Stimulated activated naive CD4-positive, alpha-beta T cell treated with Interleukin-2 at 50 U/mL for 16 hours (primary cell): ENCODE results near the gene CYREN.

Source experiments
- DNase-seq: peaks from one replicate; lab custom pipeline; 2025; lab: John Stamatoyannopoulos, UW

The CYREN gene

DNA sequence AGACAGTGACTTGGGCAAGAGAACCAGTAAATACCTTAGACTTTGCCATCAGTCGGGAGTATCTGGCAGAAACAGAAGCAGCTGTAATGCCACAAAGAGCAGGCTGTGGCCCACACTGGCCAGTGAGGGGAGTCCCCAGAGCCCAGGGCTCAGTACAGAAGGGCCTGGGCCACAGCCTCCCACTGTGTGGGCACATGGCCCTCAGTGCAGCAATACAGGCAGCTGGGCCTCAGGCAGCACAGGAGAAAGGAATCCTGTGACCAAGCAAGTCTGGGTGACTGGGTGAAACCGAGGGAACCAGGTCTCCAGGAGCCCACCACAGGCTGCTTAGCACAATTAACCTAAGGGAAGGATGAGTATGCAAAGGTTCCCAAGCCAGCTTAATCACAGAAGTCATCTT lies 26.8 kb upstream of the CYREN start:
- no peak for DNase-seq

DNA sequence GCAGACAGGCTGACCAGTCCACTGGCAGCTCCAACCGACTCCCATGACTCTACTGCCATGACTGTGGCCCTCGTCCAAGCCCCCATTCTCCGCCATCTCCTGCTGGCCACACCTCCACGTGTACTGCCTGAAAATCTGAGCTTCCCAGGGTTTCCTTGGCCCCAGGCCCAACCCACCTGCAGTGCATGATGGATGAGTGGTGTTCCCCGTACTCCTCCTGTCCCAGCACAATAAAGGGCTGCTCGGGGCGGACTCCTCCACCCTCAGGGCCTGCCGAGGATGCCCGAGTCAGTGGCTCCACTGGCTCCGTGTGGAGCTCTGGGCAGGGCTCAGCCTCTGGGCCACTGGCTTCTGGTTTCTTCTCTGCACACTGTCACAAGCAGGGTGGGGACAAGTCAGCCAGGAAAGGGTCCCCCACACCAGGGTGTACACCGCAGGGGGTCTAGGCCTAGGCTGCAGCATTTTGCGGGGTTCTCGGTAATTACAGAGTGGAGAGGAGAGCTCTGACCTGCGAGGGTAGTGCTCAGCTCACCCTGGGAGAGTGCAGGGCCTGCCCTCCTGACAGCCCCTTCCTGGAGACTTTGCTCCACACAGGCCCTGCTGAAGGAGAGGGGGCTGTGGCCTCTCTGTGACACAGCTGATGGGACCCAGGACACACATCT lies 25.6 kb upstream of the CYREN start:
- DNase-seq = no peak

DNA sequence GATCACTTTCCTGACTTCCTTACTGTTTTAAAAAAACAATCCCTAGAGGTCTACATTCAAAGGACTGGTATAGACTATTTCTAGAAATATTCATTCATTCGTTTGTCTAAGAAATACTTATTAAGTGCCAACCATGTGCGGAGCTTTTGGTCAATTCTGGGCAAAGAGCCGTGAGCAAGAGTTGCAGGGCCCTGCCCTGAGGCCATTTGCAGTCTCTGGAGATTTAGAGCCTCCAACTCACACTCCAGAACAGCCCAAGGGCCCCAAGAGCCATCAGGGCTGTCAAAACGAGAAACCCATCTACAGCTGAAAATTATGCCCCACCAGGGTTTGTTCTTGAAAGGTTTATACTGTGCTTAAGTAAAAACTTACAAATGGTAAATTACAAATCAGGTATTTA lies 24.6 kb upstream of the CYREN start:
- DNase-seq = no peak

DNA sequence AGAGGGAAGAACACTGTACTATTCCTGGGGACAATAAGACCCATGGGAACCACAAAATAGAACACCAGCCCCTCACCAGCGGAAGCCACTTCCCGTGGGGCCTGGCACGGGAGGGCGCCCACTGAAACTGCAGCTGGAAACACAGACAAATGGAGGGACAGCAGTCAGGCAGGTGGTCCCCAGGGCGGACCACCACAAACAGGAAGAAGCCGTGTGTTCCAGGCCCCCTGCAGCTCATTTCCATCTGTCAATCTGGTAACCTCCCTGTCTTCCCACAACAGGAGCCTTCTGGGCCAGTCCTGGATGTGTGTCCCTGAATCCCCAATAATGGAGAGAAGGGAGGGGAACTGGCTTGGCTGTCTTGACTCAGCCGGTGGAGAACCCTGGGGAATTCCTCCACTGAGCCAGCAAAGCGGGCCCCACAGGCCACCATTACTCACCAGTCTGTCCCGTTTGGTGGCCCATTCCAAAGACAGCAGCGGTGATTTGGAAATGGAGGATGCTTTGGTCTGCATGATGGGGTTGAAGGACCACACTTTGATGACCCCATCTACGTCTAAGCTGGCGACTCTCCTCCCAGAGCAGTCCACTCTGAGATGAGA lies 24.1 kb upstream of the CYREN start:
- DNase-seq = no peak

DNA sequence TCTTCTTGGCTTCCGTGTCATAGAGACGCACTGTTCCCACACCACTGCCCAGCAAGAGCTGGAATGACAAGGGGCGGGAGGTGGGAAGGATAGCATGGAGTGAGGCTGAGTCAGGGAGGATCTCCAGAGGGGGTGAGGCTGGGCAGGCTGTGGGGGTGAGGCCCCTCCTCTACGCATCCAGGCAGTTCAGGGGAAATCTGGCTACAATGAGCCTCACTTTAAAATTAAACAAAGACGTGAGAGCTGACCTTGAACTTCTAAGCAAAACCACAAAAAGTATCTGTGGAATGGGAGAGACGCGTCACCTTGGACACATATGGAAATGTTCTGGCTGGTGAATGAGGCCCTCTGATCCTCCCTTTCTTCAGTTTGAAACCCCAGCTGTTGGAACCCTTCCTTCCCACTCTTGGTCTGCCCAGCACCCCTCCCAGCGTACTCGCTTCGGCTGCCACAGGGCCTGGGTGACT lies 23.1 kb upstream of the CYREN start:
- DNase-seq = no peak

DNA sequence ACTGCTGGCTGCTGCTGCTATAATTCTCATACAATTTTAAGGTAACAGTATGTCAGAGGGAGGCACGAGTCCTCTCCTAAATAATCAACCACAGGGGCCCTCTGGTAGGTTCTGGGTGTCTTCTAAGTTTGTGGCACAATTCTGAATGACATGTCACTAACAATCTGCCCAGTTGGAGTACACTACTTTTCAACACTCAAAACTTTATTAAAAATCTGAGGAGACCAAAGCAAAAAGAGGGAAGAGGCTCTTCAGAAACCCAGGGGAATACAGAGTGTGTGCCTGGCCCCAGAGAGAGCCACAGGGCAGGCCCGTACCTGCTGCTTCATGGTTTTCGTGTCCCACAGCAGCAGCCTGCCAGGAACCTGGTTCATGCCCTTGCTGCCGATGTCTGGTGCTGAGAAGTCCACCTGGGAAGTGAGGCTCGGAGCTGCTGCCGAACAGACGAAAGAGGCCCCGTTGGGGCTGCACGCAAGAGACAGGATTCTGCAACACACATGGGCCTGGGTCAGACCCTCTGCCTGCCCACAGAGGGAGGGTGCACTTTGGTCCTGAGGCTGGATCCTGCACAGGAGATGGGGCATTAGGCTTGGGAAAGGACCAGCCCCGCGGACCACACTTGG lies 22.5 kb upstream of the CYREN start:
- no peak for DNase-seq

DNA sequence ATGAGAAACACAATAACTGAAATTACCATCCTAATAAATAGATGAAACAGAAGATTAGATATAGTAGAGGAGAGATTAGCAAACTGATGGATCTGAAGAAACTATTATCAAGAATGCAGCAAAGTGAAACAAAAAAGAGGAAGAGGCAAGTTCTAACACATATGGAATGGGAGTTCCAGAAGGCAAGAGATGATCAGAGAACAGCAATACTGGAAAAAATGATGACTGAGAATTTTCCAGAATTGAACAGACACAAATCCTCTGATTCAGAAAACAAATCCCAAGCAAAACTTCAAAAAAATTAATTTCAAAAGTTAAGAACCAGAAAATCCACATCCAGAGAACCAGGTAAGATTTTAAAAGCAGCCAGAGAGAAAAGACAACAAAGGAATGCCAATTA lies 20.2 kb upstream of the CYREN start:
- no peak for DNase-seq

DNA sequence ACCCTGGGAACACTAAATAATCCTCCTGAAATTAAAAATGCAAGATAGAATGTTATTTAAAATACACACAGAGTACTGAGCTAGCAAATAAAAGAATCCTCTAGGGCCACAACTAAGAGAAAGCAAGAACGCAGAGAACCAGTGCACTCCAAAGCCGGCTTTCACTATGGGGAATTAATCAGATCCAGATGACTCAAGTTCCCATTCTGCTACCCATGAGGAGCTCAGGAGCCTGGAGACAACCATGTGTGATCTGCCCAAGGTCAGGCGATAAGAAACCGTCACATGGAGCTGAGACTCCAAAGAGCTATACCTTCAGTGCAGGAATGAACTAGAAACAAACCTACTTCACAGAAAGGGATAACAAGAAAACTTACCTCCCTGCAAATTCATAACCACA lies 19.5 kb upstream of the CYREN start:
- no peak for DNase-seq

DNA sequence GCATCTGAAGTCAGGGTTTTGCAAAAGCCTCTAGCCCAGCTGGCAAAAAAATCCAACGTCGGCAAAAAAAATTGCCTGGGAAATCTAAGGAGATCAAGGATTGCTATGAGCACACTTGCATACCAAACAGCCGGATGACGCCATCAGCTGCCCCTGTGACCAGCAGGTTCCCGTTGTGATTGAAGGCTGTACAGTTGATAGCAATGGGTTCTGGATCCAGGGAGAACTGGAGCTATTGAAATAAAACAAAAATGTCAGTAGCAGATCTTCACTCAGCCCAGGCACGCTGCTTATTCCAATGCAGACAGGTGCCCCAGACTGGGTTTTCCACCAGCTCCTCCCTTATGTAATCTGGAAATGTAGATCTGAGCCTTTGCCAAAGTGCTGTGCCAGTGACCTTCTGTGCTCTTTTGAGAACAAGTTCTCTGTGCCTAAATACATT lies 18.7 kb upstream of the CYREN start:
- DNase-seq = no peak

DNA sequence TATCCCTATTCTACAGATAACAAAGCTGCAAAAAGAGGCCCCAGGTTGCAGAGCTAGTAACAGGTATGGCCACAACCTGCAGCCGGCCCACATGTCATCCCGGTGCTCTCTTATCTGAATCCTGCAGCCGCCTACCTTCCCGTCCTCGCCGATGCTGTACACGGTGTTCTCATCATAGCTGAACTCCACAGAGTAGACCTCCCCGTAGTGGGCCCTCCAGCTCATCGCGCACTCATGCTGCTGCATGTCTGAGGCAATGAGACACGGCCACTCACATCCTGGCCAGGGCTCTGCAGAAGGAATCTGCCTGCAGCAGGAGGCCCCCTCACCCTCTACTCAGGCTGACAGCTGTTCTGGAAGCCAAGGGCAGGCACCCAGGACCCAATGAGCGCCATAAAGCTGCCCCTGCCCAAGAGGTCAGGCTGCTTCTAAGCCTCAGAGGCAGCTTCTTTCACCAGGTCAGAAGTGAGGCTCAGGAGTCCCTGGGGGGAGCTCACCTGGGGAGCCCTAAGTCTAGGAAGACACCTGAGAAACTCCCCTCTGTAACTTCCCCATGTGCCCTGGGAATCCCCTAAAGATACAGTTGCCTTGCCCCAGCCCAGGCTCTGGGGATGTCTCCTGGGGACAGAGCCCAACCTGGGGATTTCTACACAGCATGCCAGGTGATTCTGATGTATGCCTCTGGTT lies 17.9 kb upstream of the CYREN start:
- DNase-seq = no peak

DNA sequence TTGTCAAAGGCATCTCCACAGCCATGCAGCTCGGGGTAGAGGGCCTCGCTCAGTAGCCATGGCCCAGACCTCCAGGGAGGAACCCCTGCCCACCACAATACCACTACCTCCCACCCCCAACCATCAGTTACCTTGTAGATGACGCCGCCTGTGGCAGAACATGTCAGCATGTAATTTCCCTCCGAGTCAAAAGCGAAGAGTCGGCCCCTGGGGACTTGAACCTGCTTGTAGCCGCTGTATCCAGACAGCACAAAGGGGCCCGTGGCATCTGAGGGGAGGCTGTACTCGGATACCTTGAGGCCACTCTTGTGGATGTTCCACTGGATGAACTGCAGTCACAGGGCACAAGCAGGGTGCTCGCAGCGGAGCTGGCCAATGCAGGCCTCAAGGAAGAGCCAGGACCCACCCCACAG lies 16.3 kb upstream of the CYREN start:
- DNase-seq = no peak

DNA sequence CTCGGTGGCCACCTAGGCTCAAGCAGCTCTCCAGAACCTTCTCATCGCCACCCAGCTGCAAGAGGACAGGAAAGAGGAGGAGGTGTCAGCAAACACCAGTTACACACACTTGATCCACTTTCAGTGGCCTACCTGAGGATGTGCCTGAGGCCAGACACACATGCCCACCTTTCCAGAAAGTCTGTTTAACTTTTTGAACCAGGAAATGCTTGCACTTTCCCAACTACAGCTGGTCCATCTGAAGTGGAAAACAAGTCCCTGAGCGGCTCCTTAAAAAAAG lies 15.7 kb upstream of the CYREN start:
- DNase-seq = no peak

DNA sequence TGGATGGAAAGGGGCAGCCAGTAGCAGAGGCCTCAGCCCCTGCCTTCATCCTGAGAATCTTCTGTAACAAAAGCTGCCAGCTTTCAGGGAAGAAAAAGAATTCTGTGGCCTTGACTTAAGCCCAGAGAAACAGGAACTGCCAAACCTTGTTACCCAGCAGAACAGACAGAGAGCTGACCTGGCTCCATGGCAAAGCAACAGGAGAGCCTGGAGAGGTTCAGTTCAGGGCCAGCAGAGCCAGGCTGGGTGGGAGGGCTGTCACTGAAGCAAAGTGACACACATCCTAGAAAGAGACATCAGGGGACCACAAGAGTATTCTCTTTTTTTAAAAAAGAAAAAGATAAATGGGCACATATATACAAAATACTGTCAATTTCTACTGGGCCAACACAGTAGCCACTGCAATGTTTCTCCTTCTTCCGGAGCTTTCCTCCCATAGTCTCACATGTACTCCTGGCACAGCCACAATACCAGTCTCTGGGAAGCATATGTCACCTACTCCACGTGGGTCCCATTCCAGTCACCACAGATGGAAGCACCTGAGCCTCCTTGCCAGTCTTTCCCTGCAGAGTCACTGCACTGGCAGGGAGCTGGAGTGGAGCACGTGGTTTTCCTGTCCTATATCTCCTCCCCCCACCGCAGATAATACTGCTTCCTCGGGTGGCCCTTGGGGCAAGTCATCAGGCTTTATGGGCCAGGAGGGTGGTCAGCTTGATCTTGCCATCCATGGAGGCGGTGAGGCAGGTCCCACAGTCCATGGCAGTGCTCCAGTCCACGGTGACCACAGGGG lies 15.2 kb upstream of the CYREN start:
- no peak for DNase-seq

DNA sequence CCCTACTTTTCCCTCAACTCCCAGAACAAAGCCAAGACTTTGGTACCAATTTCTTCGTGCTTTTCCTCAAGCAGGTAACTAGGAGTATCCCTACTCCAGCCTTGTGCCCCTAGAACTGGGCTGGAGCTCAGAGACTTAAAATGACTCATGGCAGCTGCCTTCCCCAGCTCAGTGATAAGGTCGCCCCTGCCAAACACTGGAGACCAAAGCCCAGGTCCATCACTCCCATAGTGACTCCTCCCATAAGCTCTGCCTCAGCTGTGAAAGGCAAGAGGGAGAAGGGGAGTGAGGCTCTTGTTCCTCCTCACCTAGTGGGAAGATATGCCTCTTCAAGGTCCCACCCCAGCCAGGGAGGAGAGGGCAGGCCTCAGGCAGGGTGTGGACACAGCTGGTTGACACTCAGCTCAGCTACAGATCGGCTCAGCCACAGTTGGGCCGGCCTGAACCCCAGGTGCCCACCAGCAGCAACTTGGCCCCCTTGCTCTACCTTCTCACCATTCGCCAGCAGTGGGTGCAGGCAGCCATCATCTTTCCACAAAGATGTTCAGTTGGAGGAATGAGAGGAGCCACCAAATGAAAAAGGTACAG lies 13.8 kb upstream of the CYREN start:
- no peak for DNase-seq

DNA sequence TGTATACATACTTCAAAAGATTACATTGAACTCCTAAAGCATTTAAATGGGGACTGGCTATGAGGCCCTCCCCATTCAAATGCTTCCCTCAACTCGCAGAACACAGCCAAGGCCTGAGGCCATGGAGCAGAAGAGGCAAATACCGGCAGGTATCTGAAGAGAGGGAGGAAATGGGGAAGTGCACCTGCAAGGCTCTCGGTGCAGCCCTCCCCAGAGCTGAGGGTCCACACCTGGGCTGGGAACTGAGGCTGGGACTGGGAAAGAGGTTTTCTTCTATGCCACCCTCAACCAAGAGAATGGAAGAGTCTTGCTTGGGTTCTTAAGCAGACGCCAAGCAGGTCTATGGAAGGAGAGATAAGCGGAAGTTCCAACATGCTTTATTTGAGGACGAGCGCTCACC lies 13.0 kb upstream of the CYREN start:
- DNase-seq = no peak

DNA sequence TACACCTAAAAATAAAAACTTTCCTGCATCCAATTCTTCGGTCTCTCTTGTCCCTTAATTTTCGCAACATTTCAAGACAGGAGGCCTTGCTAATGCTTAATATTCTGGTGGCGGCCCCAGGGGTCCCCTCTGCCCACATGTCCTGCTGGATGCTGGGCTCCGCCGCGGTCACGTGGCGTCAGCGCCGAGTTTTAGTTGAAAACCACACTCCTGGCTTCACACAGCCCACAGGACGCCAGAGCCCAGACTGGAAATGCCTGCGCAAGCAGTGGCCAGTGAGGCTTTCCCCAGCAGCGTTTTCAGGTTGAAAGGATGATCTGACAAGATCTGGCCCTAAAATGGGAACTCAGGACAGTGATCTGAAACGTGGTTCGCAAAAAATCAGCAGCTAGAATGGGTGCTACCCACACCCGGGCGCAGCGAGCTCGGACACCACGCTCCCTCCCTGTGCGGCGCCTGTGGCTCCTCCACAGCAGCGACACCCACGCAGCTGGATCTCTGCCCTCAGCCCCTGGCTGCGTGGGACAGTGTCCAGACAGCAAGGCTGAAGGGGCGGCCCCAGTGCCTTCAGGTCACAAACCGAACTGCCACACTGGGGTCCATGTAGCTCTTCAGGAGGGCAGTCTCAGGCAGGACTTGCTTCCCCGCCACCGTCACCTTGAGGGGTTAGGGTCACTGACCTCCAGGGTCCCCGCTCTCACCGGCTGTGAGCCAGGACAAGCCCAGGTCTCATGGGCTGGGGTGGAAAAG lies 11.6 kb upstream of the CYREN start:
- no peak for DNase-seq

DNA sequence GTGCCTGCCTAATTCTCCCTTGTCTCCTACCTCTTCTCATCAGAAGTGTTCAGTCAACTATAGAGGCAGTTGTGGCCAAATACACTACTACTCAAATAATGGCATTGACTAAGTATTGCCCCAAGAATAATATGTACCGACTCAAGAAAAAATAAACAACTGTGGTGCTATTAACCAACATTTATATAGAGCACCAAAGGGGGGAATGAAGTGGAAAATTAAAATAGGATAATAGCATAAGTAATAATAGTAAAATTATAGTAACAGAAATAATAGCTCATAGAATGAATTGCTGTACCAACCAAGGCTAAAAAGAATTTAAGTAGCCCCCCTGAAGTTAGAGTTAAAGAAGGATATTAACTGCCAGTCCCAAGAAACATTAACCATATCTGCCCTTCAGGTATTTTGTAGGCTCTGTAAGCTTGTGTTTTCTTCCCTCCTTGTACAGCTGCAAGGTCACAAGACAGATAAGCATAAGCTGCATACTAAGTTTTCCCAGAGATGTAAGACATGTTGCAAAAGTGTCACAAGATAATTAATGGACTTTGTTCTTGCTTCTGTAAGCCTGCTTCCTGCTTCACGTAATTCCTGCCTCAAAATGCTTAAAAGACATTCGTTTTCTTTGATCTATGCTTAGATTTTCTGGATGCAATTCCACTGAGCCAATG lies 10.9 kb upstream of the CYREN start:
- no peak for DNase-seq

DNA sequence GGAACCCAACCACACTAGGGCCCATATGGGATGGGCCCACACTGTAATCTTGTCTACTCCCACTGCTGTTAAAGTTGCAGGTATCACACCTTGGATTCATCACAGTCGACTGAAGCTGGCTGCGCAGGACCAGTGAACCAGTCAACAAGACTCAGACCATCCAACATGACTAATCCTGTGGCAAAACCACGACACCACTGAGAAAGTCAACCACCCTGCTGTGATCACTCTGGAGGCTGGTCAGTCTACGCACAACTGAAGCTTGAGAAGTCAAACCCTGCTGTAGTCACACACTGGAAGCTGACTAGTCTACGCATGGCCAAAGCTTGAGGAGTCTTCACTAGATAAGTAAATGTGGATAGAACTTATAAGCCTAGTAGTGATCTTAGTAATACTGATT lies 9.6 kb upstream of the CYREN start:
- DNase-seq = no peak

DNA sequence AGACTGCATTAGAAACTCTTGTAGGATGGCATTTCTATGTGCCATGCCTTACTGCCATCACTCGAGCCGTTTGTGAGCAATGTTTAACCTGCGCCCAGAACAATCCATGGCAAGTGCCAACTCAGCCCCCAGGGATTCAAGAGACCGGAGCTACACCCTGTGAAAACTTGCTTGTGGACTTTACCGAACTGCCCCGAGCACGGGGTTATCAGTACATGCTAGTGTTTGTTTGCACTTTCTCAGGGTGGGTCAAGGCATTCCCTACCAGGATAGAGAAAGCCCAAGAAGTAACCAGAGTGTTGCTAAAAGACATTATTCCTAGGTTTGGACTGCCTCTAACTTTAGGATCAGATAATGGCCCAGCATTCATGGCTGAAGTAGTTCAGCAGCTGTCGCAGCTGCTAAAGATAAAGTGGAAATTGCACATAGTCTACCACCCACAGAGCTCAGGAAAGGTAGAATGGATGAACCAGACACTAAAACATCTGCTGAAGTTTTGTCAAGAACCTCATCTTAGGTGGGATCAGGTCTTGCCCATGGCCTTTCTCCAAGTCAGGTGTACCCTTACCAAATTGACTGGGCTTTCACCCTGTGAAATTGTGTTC lies 8.9 kb upstream of the CYREN start:
- no peak for DNase-seq

DNA sequence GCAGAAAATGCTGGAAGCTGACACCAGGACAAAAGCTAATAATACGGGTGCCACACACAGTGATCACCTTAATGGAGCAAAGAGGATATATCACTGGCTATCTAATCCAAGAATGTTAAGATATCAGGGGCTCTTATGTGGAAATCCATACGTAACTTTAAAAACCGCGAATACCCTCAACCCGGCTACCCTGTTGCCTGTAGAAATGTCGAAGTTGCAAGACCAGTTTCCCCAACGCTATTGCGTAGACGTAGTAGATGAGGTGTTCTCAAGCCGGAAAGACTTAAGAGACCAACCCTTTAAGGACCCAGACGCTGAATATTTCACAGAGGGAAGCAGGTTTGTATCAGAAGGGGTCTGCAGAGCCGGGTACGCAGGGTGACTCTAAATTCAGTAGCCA lies 7.9 kb upstream of the CYREN start:
- DNase-seq = no peak
